ENCODE data around the gene GPX2. TPM values are rescaled to one million over a fixed set of nuclear protein-coding genes. Genes with fewer than 3 reads are reported as not detected.
A peak's percentile ranks its signal among the peaks of the same experiment; 100 is the strongest.

The GPX2 gene
- total RNA-seq: not detected
- long read RNA-seq: 0 reads

- peak; percentile 68 for DNase-seq (ENCODE audit: low spot score)
- intact Hi-C loops (cut with DNase I): no loop called here
These were observed at the start of gene GPX2 for GRCh38 chr14:64942531-64943111. Gene GPX2, minus strand, starts transcription at chr14:64942745. Its CDS starts 19 bp downstream, at chr14:64942726.

GRCh38 chr14:64990939-64991338, 48.4 kb upstream of the GPX2 start:
- intact Hi-C loops (cut with DNase I): no loop called here
- no peak for DNase-seq (ENCODE audit: low spot score)

GRCh38 chr14:64990296-64990695, 47.8 kb upstream of the GPX2 start:
- no peak for DNase-seq (ENCODE audit: low spot score)
- intact Hi-C loops (cut with DNase I): no loop called here

- no peak for DNase-seq (ENCODE audit: low spot score)
- intact Hi-C loops (cut with DNase I): loop anchor here (2.0 kb wide), 3 partner anchors 33 to 425 kb away; partner anchors contain the start of genes FUT8 and MAX
These were observed 44.9 kb upstream of the GPX2 start for GRCh38 chr14:64987438-64987767.

GRCh38 chr14:64986648-64987437, 44.3 kb upstream of the GPX2 start, which contains the start of gene FNTB:
Gene FNTB, plus strand, starts transcription at chr14:64986895. Its CDS starts 59 bp downstream, at chr14:64986954.
- peak; percentile 99 for DNase-seq (ENCODE audit: low spot score)
- intact Hi-C loops (cut with DNase I): loop anchor here (2.0 kb wide), 3 partner anchors 34 to 426 kb away; partner anchors contain the start of genes FUT8 and MAX

GRCh38 chr14:64983439-64984310, 41.1 kb upstream of the GPX2 start:
- intact Hi-C loops (cut with DNase I): loop anchor here (5.0 kb wide), 1 partner anchor 161 kb away; no protein-coding TSS in a partner anchor
- DNase-seq (ENCODE audit: low spot score): no peak

GRCh38 chr14:64979336-64980074, 37.0 kb upstream of the GPX2 start:
- no peak for DNase-seq (ENCODE audit: low spot score)
- intact Hi-C loops (cut with DNase I): loop anchor here (5.0 kb wide), 1 partner anchor 157 kb away; no protein-coding TSS in a partner anchor

- no peak for DNase-seq (ENCODE audit: low spot score)
- intact Hi-C loops (cut with DNase I): loop anchor here (5.0 kb wide), 1 partner anchor 62 kb away; the partner anchor contains the start of gene CHURC1
These were observed 32.0 kb upstream of the GPX2 start for GRCh38 chr14:64974563-64974962.

- intact Hi-C loops (cut with DNase I): loop anchor here (5.0 kb wide), 1 partner anchor 62 kb away; the partner anchor contains the start of gene CHURC1
- DNase-seq (ENCODE audit: low spot score): no peak
These were observed 31.3 kb upstream of the GPX2 start for GRCh38 chr14:64973826-64974225.

- intact Hi-C loops (cut with DNase I): loop anchor here (5.0 kb wide), 1 partner anchor 61 kb away; the partner anchor contains the start of gene CHURC1
- DNase-seq (ENCODE audit: low spot score): no peak
These were observed 30.5 kb upstream of the GPX2 start for GRCh38 chr14:64973026-64973442.

GRCh38 chr14:64971943-64972791, 29.6 kb upstream of the GPX2 start, which contains the start of gene RAB15:
Gene RAB15, minus strand, starts transcription at chr14:64972336. Its CDS starts 260 bp downstream, at chr14:64972076.
- DNase-seq (ENCODE audit: low spot score): no peak
- intact Hi-C loops (cut with DNase I): loop anchor here (5.0 kb wide), 1 partner anchor 60 kb away; the partner anchor contains the start of gene CHURC1

- DNase-seq (ENCODE audit: low spot score): no peak
- intact Hi-C loops (cut with DNase I): loop anchor here (5.0 kb wide), 1 partner anchor 59 kb away; the partner anchor contains the start of gene CHURC1
These were observed 29.0 kb upstream of the GPX2 start for GRCh38 chr14:64971491-64971942.

- intact Hi-C loops (cut with DNase I): loop anchor here (5.0 kb wide), 1 partner anchor 59 kb away; the partner anchor contains the start of gene CHURC1
- no peak for DNase-seq (ENCODE audit: low spot score)
These were observed 28.4 kb upstream of the GPX2 start for GRCh38 chr14:64970776-64971477.

- intact Hi-C loops (cut with DNase I): loop anchor here (5.0 kb wide), 1 partner anchor 58 kb away; the partner anchor contains the start of gene CHURC1
- no peak for DNase-seq (ENCODE audit: low spot score)
These were observed 27.5 kb upstream of the GPX2 start for GRCh38 chr14:64970041-64970440.

- no peak for DNase-seq (ENCODE audit: low spot score)
- intact Hi-C loops (cut with DNase I): no loop called here
These were observed 26.1 kb upstream of the GPX2 start for GRCh38 chr14:64968651-64969050.

GRCh38 chr14:64968167-64968566, 25.6 kb upstream of the GPX2 start:
- intact Hi-C loops (cut with DNase I): no loop called here
- no peak for DNase-seq (ENCODE audit: low spot score)

GRCh38 chr14:64966976-64967375, 24.4 kb upstream of the GPX2 start:
- intact Hi-C loops (cut with DNase I): no loop called here
- no peak for DNase-seq (ENCODE audit: low spot score)
